HEK293 (cell line): ENCODE measurements around the gene RAB1B.

Experiments used
- BCL11A ChIP-seq: fragments of 450-650 bp; formaldehyde crosslinking; IDR thresholded peaks from 2 replicates; pipeline ENCODE4 v1.5.1; 2016; ENCODE audit warnings: low read depth, missing biosample characterization, missing genetic modification characterization
- YY1 ChIP-seq: fragments of 450-650 bp; formaldehyde crosslinking; IDR thresholded peaks from 2 replicates; pipeline ENCODE4 v1.5.1; 2018; ENCODE audit warnings: missing biosample characterization, missing genetic modification characterization
- ZNF274 ChIP-seq, 2 experiments: fragments of 200-500 bp in 1 of 2; fragments of 450-650 bp in 1 of 2; sonication (Bioruptor generic) in 1 of 2; formaldehyde crosslinking in 1 of 2; IDR thresholded peaks; 2 replicates each; pipeline versions ENCODE4 v1.5.1 to v1.6.1; 2014 to 2016; ENCODE audit warnings: borderline replicate concordance in 1 of 2, inconsistent platforms in 1 of 2, low read length in 1 of 2, missing biosample characterization in 1 of 2, missing genetic modification characterization in 1 of 2
- ZNF292 ChIP-seq: fragments of 450-650 bp; formaldehyde crosslinking; IDR thresholded peaks from 2 replicates; pipeline ENCODE4 v1.5.1; 2016; ENCODE audit warnings: low read depth, missing biosample characterization, missing genetic modification characterization, borderline replicate concordance
- ZNF335 ChIP-seq: fragments of 450-650 bp; formaldehyde crosslinking; conservative IDR thresholded peaks from 2 replicates; pipeline ENCODE4 v1.5.1; 2016; ENCODE audit warnings: missing biosample characterization, missing genetic modification characterization
- ZNF473 ChIP-seq: fragments of 450-650 bp; formaldehyde crosslinking; IDR thresholded peaks from 2 replicates; pipeline ENCODE4 v1.5.1; 2017; ENCODE audit warnings: missing biosample characterization, missing genetic modification characterization
- ZNF621 ChIP-seq: fragments of 450-650 bp; formaldehyde crosslinking; IDR thresholded peaks from 2 replicates; pipeline ENCODE4 v1.5.1; 2017; ENCODE audit warnings: missing biosample characterization, missing genetic modification characterization
- TF ChIP-seq, protein P1 (sequence below): fragments of 450-650 bp; formaldehyde crosslinking; IDR thresholded peaks from 2 replicates; pipeline ENCODE4 v1.5.1; 2016; ENCODE audit warnings: missing biosample characterization, missing genetic modification characterization
- TF ChIP-seq, protein P2 (sequence below): fragments of 450-650 bp; formaldehyde crosslinking; IDR thresholded peaks from 2 replicates; pipeline ENCODE4 v1.5.1; 2016; ENCODE audit warnings: missing biosample characterization, missing genetic modification characterization

DNA sequence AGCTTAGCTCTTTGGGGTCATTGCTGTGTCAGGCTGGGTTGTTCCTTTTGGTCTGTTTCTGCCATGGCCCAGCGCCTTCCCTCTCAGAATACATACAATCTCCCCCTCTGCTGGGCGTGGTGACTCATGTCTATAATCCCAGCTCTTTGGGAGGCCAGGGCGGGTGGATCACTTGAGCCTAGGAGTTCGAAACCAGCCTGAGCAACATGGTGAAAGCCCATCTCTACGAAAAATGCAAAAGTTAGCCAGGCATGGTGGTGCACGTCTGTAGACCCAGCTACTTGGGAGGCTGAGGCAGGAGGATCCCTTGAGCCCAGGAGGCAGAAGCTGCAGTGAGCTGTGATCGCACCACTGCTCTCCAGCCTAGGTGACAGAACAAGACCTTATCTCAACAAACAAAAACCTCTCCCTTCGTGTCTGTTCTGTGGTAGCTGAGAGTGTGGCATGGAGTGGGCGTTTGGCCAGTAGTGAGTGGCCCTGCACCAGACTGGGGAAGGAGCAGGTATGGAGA is 46.7 kb upstream of the RAB1B start:
- TF ChIP-seq, protein P1, sequence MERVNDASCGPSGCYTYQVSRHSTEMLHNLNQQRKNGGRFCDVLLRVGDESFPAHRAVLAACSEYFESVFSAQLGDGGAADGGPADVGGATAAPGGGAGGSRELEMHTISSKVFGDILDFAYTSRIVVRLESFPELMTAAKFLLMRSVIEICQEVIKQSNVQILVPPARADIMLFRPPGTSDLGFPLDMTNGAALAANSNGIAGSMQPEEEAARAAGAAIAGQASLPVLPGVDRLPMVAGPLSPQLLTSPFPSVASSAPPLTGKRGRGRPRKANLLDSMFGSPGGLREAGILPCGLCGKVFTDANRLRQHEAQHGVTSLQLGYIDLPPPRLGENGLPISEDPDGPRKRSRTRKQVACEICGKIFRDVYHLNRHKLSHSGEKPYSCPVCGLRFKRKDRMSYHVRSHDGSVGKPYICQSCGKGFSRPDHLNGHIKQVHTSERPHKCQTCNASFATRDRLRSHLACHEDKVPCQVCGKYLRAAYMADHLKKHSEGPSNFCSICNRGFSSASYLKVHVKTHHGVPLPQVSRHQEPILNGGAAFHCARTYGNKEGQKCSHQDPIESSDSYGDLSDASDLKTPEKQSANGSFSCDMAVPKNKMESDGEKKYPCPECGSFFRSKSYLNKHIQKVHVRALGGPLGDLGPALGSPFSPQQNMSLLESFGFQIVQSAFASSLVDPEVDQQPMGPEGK (tag by site-specific recombination), result no peak
- TF ChIP-seq ZNF274 (IDR thresholded peaks at IDR 0.05; ENCODE audit: low read length) (no peak), ZNF274 (tag by site-specific recombination; IDR thresholded peaks at IDR 0.05; ENCODE audit: borderline replicate concordance) (no peak), ZNF473 (no peak), ZNF335 (tag by site-specific recombination) (no peak), BCL11A (tag by site-specific recombination) (no peak), ZNF621 (no peak), YY1 (tag by site-specific recombination) (no peak), ZNF292 (tag by site-specific recombination) (no peak)
- TF ChIP-seq, protein P2, sequence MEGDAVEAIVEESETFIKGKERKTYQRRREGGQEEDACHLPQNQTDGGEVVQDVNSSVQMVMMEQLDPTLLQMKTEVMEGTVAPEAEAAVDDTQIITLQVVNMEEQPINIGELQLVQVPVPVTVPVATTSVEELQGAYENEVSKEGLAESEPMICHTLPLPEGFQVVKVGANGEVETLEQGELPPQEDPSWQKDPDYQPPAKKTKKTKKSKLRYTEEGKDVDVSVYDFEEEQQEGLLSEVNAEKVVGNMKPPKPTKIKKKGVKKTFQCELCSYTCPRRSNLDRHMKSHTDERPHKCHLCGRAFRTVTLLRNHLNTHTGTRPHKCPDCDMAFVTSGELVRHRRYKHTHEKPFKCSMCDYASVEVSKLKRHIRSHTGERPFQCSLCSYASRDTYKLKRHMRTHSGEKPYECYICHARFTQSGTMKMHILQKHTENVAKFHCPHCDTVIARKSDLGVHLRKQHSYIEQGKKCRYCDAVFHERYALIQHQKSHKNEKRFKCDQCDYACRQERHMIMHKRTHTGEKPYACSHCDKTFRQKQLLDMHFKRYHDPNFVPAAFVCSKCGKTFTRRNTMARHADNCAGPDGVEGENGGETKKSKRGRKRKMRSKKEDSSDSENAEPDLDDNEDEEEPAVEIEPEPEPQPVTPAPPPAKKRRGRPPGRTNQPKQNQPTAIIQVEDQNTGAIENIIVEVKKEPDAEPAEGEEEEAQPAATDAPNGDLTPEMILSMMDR (tag by site-specific recombination), result no peak
